Lower lobe of right lung (tissue), 2 donors: ENCODE data around the gene DNAI7. TPM values are rescaled to one million over a fixed set of nuclear protein-coding genes. Genes with fewer than 3 reads are reported as not detected.

Source experiments
- ATAC-seq, 2 donors: fragments of 200-7000 bp; cut with Tn5 transposase; one replicate each; pipeline ENCODE4 v1.9.1; 2020 to 2022; ENCODE audit warnings: mild to moderate bottlenecking in 2 of 2, moderate library complexity in 2 of 2
- DNase-seq: peaks from one replicate; pipeline ENCODE4 v3.0.0-alpha.2; 2020
- H3K27ac ChIP-seq: fragments of 200-600 bp; one replicate; pipeline ENCODE4 v1.8.0; 2022
- H3K27me3 ChIP-seq: fragments of 200-600 bp; one replicate; pipeline ENCODE4 v1.8.0; 2022; ENCODE audit warnings: low read depth
- H3K36me3 ChIP-seq: fragments of 200-600 bp; one replicate; pipeline ENCODE4 v1.8.0; 2022; ENCODE audit warnings: mild to moderate bottlenecking
- H3K4me1 ChIP-seq: fragments of 200-600 bp; one replicate; pipeline ENCODE4 v1.8.0; 2022
- H3K4me3 ChIP-seq: fragments of 200-600 bp; one replicate; pipeline ENCODE4 v1.8.0; 2022; ENCODE audit warnings: mild to moderate bottlenecking
- H3K9me3 ChIP-seq: fragments of 200-600 bp; one replicate; pipeline ENCODE4 v1.8.0; 2022
- intact Hi-C: fragments of 100-400 bp; cut with DNase I; formaldehyde crosslinking; loops from one replicate; pipeline ENCODE4 v1.11.0; 2022
- total RNA-seq: library from RNA; stranded (reverse); fragmentation: NEBNext Ultra II Directional; extraction: Animal tissue kit (Norgen Biotek cat#: 25700); gene quantifications from one replicate; pipeline ENCODE4 v1.2.1, GENCODE V29; 2021
- TF ChIP-seq, protein P1 (sequence below): fragments of 200-600 bp; IDR thresholded peaks from one replicate; pipeline ENCODE4 v1.8.0; 2022; ENCODE audit warnings: antibody characterized with exemption, mild to moderate bottlenecking
- donor health status: DM: no; HTN: yes; CAD: no; lungs with severe emphysema.

Gene DNAI7
- total RNA-seq, 1 donor from 2014 or later = 6.7 TPM

DNA sequence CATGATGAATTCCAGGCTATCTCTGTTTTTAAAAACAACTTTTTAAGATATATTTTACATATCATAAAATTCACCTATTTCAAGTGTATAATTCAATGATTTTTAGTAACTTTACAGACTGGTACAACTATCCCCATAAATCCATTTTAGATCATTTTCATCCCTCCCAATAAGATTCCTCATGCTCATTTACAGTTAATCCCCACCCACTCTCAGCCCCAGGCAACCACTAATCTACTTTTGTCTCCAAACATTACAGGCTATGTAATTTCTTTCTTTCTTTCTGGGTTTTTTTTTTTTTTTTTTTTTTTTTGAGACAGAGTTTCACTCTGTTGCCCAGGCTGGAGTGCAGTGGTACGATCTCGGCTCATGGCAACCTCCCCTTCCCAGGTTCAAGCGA, 81.3 kb downstream of the DNAI7 start:
- no peaks in the 10 kb centered on the region for H3K4me1 ChIP-seq
- DNase-seq = no peak
- intact Hi-C loops = no loop called here
- H3K27ac ChIP-seq = no peak overlapping the region
- no peaks in the 10 kb centered on the region for H3K27me3 ChIP-seq
- no peak overlapping the region for H3K4me3 ChIP-seq
- H3K9me3 ChIP-seq = no peaks in the 10 kb centered on the region
- TF ChIP-seq, protein P1, sequence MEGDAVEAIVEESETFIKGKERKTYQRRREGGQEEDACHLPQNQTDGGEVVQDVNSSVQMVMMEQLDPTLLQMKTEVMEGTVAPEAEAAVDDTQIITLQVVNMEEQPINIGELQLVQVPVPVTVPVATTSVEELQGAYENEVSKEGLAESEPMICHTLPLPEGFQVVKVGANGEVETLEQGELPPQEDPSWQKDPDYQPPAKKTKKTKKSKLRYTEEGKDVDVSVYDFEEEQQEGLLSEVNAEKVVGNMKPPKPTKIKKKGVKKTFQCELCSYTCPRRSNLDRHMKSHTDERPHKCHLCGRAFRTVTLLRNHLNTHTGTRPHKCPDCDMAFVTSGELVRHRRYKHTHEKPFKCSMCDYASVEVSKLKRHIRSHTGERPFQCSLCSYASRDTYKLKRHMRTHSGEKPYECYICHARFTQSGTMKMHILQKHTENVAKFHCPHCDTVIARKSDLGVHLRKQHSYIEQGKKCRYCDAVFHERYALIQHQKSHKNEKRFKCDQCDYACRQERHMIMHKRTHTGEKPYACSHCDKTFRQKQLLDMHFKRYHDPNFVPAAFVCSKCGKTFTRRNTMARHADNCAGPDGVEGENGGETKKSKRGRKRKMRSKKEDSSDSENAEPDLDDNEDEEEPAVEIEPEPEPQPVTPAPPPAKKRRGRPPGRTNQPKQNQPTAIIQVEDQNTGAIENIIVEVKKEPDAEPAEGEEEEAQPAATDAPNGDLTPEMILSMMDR = no peak
- H3K36me3 ChIP-seq = peaks cover under 1% of the 10 kb centered on the region
- no peak for ATAC-seq

GRCh38 chr12:25110260-25110659, 84.7 kb downstream of the DNAI7 start:
- H3K9me3 ChIP-seq = no peaks in the 10 kb centered on the region
- no peak overlapping the region for H3K27ac ChIP-seq
- H3K36me3 ChIP-seq = peaks cover 16% of the 10 kb centered on the region
- intact Hi-C loops = no loop called here
- no peak for DNase-seq
- TF ChIP-seq, protein P1 = no peak
- H3K27me3 ChIP-seq = no peaks in the 10 kb centered on the region
- ATAC-seq = no peak
- H3K4me1 ChIP-seq = no peaks in the 10 kb centered on the region
- no peak overlapping the region for H3K4me3 ChIP-seq

DNA sequence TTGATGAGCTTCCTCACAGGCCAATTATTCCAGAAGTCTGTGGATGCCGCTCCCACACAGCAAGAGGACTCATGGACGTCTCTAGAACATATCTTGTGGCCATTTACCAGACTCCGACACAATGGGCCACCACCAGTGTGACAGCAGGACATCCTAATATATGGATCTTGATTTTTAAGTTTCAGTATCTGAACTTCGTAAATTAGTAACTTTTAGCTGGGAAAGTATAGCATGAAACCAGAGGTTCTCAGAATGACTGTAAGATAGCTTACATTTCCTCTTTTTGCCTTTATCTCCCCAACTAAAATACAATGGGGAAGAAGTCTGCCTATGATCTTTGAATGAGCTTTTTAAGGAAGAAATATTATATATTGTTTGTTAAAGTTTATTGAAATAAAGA, 87.0 kb downstream of the DNAI7 start:
- Histone ChIP-seq H3K4me1 (no peaks in the 10 kb centered on the region), H3K27ac (no peak overlapping the region), H3K36me3 (peaks cover 16% of the 10 kb centered on the region), H3K9me3 (no peaks in the 10 kb centered on the region), H3K27me3 (no peaks in the 10 kb centered on the region), H3K4me3 (no peak overlapping the region)
- TF ChIP-seq, protein P1 = no peak
- no peak for ATAC-seq
- intact Hi-C loops = no loop called here
- DNase-seq = no peak

GRCh38 chr12:25106818-25107217, 88.1 kb downstream of the DNAI7 start:
- TF ChIP-seq, protein P1 = no peak
- DNase-seq = no peak
- no peaks in the 10 kb centered on the region for H3K4me1 ChIP-seq
- H3K9me3 ChIP-seq = no peaks in the 10 kb centered on the region
- ATAC-seq = no peak
- peaks cover 24% of the 10 kb centered on the region for H3K36me3 ChIP-seq
- H3K27ac ChIP-seq = no peak overlapping the region
- no peaks in the 10 kb centered on the region for H3K27me3 ChIP-seq
- H3K4me3 ChIP-seq = no peak overlapping the region
- intact Hi-C loops = no loop called here

- TF ChIP-seq, protein P1 = no peak
These were observed 92.6 kb downstream of the DNAI7 start for GRCh38 chr12:25102402-25102801.

GRCh38 chr12:25101092-25101445, 93.9 kb downstream of the DNAI7 start:
- Histone ChIP-seq H3K27me3 (no peaks in the 10 kb centered on the region), H3K9me3 (no peaks in the 10 kb centered on the region), H3K36me3 (peaks cover 10% of the 10 kb centered on the region), H3K27ac (no peak overlapping the region), H3K4me1 (no peaks in the 10 kb centered on the region), H3K4me3 (no peak overlapping the region)
- DNase-seq (no peak), ATAC-seq (no peak)
- TF ChIP-seq, protein P1 = no peak
- intact Hi-C loops = no loop called here

More at GRCh38 chr12:25102402-25102801, 92.6 kb downstream of the DNAI7 start:
- DNase-seq = no peak
- H3K9me3 ChIP-seq = no peaks in the 10 kb centered on the region
- H3K4me1 ChIP-seq = no peaks in the 10 kb centered on the region
- peaks cover 13% of the 10 kb centered on the region for H3K36me3 ChIP-seq
- H3K27me3 ChIP-seq = no peaks in the 10 kb centered on the region
- no peak overlapping the region for H3K4me3 ChIP-seq
- no peak for ATAC-seq
- intact Hi-C loops = no loop called here
- no peak overlapping the region for H3K27ac ChIP-seq
